Measurements from ENCODE around the gene DHX35. TPM values are rescaled to one million over a fixed set of nuclear protein-coding genes. Genes with fewer than 3 reads are reported as not detected.

DHX35 gene
- total RNA-seq, 1 donor from 2014 or later, result 6.2 TPM

GRCh38 chr20:39050555-39050902, 88.4 kb downstream of the DHX35 start:
- no peak for ATAC-seq
- no peak for DNase-seq (ENCODE audit: low spot score)

GRCh38 chr20:39052676-39053075, 90.5 kb downstream of the DHX35 start:
- ATAC-seq (no peak), DNase-seq (ENCODE audit: low spot score) (no peak)

- no peak for ATAC-seq
- no peak for DNase-seq (ENCODE audit: low spot score)
Measured at GRCh38 chr20:39057143-39057542, 95.0 kb downstream of the DHX35 start.

GRCh38 chr20:39057911-39058310, 95.8 kb downstream of the DHX35 start:
- ATAC-seq (no peak), DNase-seq (ENCODE audit: low spot score) (no peak)

- no peak for ATAC-seq
- DNase-seq (ENCODE audit: low spot score), result no peak
Measured at GRCh38 chr20:39059036-39059435, 96.9 kb downstream of the DHX35 start.

- ATAC-seq, result no peak
- DNase-seq (ENCODE audit: low spot score), result no peak
Measured at GRCh38 chr20:39066471-39067242, 104.5 kb downstream of the DHX35 start.

- no peak for ATAC-seq
- no peak for DNase-seq (ENCODE audit: low spot score)
Measured at GRCh38 chr20:39067526-39068216, 105.5 kb downstream of the DHX35 start.

- no peak for ATAC-seq
- DNase-seq (ENCODE audit: low spot score), result no peak
Measured at GRCh38 chr20:39069976-39070375, 107.8 kb downstream of the DHX35 start.

- ATAC-seq, result no peak
- no peak for DNase-seq (ENCODE audit: low spot score)
Measured at GRCh38 chr20:39070484-39071231, 108.5 kb downstream of the DHX35 start.

- DNase-seq (ENCODE audit: low spot score) (no peak), ATAC-seq (no peak)
Measured at GRCh38 chr20:39072132-39072531, 110.0 kb downstream of the DHX35 start.

- DNase-seq (ENCODE audit: low spot score) (no peak), ATAC-seq (no peak)
Measured at GRCh38 chr20:39072653-39073052, 110.5 kb downstream of the DHX35 start.

- DNase-seq (ENCODE audit: low spot score) (no peak), ATAC-seq (no peak)
Measured at GRCh38 chr20:39075731-39076130, 113.6 kb downstream of the DHX35 start.

- ATAC-seq (no peak), DNase-seq (ENCODE audit: low spot score) (no peak)
Measured at GRCh38 chr20:39076958-39077357, 114.8 kb downstream of the DHX35 start.

GRCh38 chr20:39080326-39080725, 118.2 kb downstream of the DHX35 start:
- ATAC-seq (no peak), DNase-seq (ENCODE audit: low spot score) (no peak)

GRCh38 chr20:39081255-39081654, 119.1 kb downstream of the DHX35 start:
- ATAC-seq, result peak; percentile 98
- peak; percentile 74 for DNase-seq (ENCODE audit: low spot score)

GRCh38 chr20:39082622-39083398, 120.7 kb downstream of the DHX35 start:
- ATAC-seq (no peak), DNase-seq (ENCODE audit: low spot score) (no peak)

GRCh38 chr20:39083761-39084160, 121.6 kb downstream of the DHX35 start:
- DNase-seq (ENCODE audit: low spot score) (no peak), ATAC-seq (no peak)

GRCh38 chr20:39089029-39089428, 126.9 kb downstream of the DHX35 start:
- ATAC-seq, result no peak
- DNase-seq (ENCODE audit: low spot score), result no peak

Data from left lobe of liver (tissue), 2 donors.